Measurements from ENCODE around the gene INPP1.

DNA sequence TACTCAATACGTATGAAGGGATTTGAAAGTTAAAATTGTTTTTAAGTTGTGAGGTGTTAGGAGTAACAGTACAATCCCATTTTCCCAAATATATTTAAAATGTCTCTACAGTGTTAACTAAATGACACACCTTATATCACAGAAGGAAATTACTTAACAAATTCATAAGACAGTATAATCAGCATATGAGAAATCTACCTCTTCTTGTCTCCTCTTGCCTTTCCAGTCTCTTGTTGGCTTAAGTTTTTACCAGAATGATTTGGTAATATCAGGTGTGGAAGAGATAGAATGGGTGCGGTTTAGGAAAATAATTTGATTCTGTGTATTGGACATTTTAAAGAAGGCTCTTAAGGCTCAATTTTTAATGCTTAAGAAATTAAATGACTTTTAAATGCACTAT lies 9.5 kb upstream of the INPP1 start:
- TF ChIP-seq, protein P1, sequence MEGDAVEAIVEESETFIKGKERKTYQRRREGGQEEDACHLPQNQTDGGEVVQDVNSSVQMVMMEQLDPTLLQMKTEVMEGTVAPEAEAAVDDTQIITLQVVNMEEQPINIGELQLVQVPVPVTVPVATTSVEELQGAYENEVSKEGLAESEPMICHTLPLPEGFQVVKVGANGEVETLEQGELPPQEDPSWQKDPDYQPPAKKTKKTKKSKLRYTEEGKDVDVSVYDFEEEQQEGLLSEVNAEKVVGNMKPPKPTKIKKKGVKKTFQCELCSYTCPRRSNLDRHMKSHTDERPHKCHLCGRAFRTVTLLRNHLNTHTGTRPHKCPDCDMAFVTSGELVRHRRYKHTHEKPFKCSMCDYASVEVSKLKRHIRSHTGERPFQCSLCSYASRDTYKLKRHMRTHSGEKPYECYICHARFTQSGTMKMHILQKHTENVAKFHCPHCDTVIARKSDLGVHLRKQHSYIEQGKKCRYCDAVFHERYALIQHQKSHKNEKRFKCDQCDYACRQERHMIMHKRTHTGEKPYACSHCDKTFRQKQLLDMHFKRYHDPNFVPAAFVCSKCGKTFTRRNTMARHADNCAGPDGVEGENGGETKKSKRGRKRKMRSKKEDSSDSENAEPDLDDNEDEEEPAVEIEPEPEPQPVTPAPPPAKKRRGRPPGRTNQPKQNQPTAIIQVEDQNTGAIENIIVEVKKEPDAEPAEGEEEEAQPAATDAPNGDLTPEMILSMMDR (IDR thresholded peaks at IDR 0.05; ENCODE audit: control extremely low read depth in 1 of 3, insufficient read depth in 1 of 3, low read depth in 1 of 3, low read length in 3 of 3), result no peak
- TF ChIP-seq GABPA (IDR thresholded peaks at IDR 0.05; ENCODE audit: borderline replicate concordance, insufficient read depth, low read length) (no peak), JUND (IDR thresholded peaks at IDR 0.05; ENCODE audit: low read length) (no peak), EZH2 (IDR thresholded peaks at IDR 0.05; ENCODE audit: low read depth, low read length, severe bottlenecking) (no peak), TAF1 (IDR thresholded peaks at IDR 0.05; ENCODE audit: low read depth, low read length) (no peak), BACH1 (IDR thresholded peaks at IDR 0.05; ENCODE audit: low read length) (no peak), POLR2AphosphoS5 (IDR thresholded peaks at IDR 0.05; ENCODE audit: low read depth, low read length) (no peak), POLR2A (IDR thresholded peaks at IDR 0.05; ENCODE audit: control extremely low read depth in 1 of 2, low read depth in 2 of 2, low read length in 2 of 2) (no peak), SP1 (IDR thresholded peaks at IDR 0.05; ENCODE audit: low read depth, low read length) (no peak), JUN (IDR thresholded peaks at IDR 0.05; ENCODE audit: low read depth, low read length) (no peak), CTBP2 (IDR thresholded peaks at IDR 0.05; ENCODE audit: borderline replicate concordance, insufficient read depth, insufficient read length, low read length) (no peak)
- TF ChIP-seq, protein P2, sequence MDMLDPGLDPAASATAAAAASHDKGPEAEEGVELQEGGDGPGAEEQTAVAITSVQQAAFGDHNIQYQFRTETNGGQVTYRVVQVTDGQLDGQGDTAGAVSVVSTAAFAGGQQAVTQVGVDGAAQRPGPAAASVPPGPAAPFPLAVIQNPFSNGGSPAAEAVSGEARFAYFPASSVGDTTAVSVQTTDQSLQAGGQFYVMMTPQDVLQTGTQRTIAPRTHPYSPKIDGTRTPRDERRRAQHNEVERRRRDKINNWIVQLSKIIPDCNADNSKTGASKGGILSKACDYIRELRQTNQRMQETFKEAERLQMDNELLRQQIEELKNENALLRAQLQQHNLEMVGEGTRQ (IDR thresholded peaks at IDR 0.05; ENCODE audit: low read length), result no peak
- TF ChIP-seq, protein P3, sequence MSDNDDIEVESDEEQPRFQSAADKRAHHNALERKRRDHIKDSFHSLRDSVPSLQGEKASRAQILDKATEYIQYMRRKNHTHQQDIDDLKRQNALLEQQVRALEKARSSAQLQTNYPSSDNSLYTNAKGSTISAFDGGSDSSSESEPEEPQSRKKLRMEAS (IDR thresholded peaks at IDR 0.05), result no peak

Data from H1 (cell line).